ENCODE data around the gene STXBP5L.
A peak's percentile ranks its signal among the peaks of the same experiment; 100 is the strongest.
"Not testable (repeated sequence)": the region's sequence is repeated elsewhere in the genome, so short reads cannot be mapped to it uniquely, and the experiment has no call there.

Gene STXBP5L

GRCh38 chr3:121430664-121431215 is 522.7 kb downstream of the STXBP5L start:
- no peak for DNase-seq (ENCODE audit: low read depth in 2 of 2)

- peak; percentile 3 to 50 for DNase-seq (ENCODE audit: low read depth in 2 of 2)
Measured at GRCh38 chr3:121431726-121432517, 523.9 kb downstream of the STXBP5L start.

DNA sequence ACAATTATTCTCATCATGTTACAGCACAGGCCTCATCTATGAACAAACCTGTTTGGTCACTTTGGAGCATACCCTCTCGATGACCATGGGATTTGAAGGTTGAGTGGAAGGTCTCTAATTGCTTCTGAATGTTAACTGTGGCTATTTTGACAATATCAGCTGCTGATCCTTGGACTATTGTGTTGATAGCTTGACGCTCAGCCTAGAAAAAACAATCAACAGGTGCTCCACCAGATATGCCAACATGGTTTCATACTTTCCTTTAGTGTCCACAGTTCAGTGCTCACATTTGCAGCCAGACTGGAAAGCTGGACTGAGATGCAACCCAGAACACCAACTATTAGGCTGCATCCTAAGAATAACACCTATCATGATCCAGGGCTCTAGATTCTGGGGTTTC is 528.1 kb downstream of the STXBP5L start:
- DNase-seq (ENCODE audit: low read depth in 2 of 2) = no peak

DNA sequence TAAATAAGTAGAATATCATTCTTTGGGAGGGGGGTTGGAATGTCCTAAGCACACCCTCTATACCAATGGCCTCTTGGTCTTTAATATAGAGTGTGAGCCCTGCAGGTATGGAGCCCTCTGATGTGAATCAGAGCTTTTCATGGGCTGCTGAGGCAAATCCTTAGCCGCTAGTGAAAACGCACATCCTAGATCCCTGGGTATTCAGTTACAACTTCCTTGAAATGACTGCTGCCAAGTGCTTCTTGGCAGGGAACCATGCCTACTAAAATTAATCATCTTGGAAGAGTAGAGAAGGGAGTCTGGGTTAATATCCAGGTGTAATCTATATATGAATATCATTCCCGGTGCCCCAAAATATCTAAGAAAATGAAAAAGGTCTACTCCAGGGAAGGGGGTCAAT is 528.6 kb downstream of the STXBP5L start:
- no peak for DNase-seq (ENCODE audit: low read depth in 2 of 2)

- DNase-seq (ENCODE audit: low read depth in 2 of 2) = no peak
Measured at GRCh38 chr3:121443456-121443855, 535.5 kb downstream of the STXBP5L start.

DNA sequence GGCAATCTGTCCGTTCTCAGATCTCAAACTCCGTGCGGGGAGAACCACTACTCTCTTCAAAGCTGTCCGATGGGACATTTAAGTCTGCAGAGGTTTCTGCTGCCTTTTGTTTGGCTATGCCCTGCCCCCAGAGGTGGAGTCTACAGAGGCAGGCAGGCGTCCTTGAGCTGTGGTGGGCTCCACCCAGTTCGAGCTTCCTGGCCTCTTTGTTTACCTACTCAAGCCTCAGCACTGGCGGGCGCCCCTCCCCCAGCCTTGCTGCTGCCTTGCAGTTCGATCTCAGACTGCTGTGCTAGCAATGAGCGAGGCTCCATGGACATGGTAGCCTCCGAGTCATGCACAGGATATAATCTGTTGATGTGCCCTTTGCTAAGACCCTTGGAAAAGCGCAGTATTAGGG is 543.7 kb downstream of the STXBP5L start:
- not testable (repeated sequence) for DNase-seq (ENCODE audit: low read depth in 2 of 2)

DNA sequence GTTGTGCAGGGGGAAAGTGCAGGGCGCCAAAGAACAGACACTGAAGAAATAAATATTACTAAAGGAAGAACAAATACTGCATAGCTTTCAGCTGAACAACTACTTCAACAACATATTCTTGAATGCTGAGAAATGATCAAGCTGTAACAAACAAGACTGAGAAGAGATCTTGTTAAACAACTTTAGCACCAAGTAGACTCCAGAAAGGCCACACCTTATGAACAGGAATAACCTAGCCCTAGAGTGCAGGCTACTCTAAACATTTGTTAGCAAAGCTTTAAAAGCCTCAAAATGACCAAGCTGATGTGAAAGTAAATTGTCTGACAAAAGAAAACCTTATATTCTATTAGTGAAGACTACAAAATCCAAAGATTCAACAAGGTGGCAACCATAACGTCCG is 554.6 kb downstream of the STXBP5L start:
- DNase-seq (ENCODE audit: low read depth in 2 of 2) = no peak

DNA sequence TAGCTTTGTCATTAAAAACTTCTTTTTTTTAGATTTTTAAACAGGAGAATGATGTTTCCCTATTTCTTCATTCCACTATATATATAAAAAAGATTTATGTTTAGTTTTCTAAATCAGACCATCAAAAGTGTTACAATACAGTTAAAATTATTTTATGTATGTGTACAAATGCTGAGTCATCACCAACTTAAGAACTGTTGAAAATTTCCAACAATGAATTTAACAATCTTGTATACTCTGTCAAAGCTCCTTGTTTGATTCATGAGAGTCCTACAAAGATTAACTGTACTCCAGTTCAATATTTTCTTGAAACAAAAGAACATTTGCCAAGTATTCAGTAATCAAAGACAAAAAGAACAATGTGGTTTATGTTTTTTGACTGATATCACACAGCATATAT is 555.7 kb downstream of the STXBP5L start:
- no peak for DNase-seq (ENCODE audit: low read depth in 2 of 2)

DNA sequence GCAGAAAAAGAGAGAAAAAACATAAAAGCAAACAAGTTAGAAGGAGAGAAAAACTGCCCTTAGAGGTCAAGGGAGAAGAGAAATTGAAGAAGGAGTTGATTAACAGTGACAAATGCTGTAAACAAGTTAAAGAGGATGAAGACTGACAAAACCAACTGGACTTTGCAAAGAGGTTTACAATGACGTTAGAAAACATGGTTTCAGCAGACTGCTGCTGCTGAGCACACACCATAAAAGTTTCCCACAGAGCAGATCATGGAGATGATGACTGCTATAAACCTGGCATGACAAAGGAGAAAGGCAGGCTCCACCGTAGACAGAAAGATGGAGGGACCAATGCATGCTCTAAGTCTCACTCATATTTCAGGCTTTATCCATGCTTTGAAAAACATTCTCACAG is 559.1 kb downstream of the STXBP5L start:
- no peak for DNase-seq (ENCODE audit: low read depth in 2 of 2)

- DNase-seq (ENCODE audit: low read depth in 2 of 2) = no peak
Measured at GRCh38 chr3:121473001-121473400, 565.0 kb downstream of the STXBP5L start.

Data from stimulated activated CD4-positive, alpha-beta T cell treated with anti-CD3 and anti-CD28 coated beads, Interleukin-1b, Interleukin-23, amount 100 ng/mL, for 4 hours (primary cell).